AG10803 (cell line): Measurements from ENCODE around the gene GLIS1.

Source experiments
- DNase-seq: peaks from one replicate; pipeline ENCODE4 v3.0.0; 2010; ENCODE audit warnings: low read depth
- H3K4me3 ChIP-seq: 2 replicates; pipeline ENCODE4 v1.5.1; 2011; ENCODE audit warnings: mild to moderate bottlenecking, low read length, control low read depth
- CTCF ChIP-seq: conservative IDR thresholded peaks from 2 replicates; pipeline ENCODE4 v1.5.1; 2011; ENCODE audit warnings: mild to moderate bottlenecking, low read length, control low read depth, inconsistent platforms

Gene GLIS1

GRCh38 chr1:53669621-53670191 is 69.3 kb downstream of the GLIS1 start:
- TF ChIP-seq CTCF = no peak
- H3K4me3 ChIP-seq = no peak overlapping the region
- peak; percentile 58 for DNase-seq

GRCh38 chr1:53666566-53666965 is 72.4 kb downstream of the GLIS1 start:
- H3K4me3 ChIP-seq = no peak overlapping the region
- no peak for TF ChIP-seq CTCF
- no peak for DNase-seq

DNA sequence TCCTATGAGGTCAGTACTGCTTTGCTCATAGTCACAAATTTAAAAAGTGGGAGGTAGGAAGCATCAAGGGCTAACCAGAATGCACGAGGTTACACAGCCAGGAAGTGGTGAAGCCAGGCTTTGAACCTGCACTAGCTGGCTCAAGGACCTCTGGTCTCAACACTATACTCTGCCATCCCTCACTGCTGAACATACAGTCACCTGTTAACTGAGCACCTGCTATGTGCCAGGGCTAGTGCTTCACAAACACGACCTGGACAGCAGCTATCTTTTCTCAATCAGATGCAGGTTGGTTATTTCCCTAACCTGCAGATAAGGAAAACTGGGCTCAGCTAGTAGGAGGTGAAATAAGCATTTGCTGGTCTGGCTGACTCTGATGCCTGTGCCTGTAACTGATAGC is 73.0 kb downstream of the GLIS1 start:
- no peak for TF ChIP-seq CTCF
- no peak for DNase-seq
- H3K4me3 ChIP-seq = no peak overlapping the region

DNA sequence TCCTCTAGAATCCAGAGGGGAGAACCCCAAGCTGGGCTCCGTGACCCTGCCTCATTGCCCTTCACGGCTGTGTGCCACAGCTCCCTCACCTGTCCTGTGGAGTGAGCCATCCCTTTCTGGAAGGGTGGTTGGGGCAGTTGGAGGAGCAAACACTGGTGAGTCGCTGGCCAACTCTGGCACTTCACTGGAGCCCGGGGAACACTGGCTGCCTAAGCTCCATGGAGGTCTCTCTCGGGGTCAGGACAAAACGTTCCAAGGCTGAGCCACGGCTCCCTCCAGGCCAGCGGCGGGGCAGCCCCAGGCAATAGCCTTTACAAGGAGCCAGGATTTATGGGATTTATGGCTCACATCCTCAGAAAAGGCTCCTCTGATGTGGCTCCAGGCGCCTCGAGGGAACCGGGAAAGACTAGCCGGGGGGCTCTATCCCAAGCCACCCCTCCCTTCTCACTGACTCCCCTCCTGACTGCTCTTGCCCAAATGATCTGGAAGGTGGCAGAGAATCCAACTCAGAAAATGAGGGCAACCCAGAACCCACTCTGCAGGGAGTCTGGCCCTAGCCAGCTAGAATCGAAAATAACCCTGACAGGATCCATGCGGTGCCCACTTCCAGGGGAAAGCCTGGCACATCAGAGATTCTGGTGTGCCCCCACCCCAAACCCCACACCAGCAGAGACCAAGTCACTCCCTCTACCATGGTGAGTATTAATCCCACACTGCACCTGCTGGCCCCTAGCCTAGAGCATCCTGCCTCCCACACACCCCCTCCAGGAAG is 75.2 kb downstream of the GLIS1 start:
- no peak for TF ChIP-seq CTCF
- no peak for DNase-seq
- no peak overlapping the region for H3K4me3 ChIP-seq

DNA sequence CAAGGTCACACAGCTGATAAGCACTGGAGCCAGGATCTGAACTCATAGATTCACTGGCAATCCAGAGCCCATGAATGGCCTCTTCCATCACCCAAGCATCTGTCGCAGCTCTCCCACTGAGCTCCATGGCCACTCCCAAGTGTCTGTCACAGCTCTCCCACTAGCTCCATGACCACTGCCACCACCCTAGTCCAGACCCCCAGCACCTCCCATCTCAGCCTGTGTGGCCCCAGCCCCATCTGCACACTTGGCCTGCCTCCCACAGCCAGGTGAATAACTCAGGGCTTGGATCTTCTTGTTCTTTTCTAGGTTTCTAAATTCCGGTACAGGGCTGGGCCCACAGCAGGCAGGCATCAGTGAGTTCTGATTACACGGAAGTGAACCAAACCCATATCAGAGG is 76.0 kb downstream of the GLIS1 start:
- no peak for DNase-seq
- no peak for TF ChIP-seq CTCF
- no peak overlapping the region for H3K4me3 ChIP-seq

DNA sequence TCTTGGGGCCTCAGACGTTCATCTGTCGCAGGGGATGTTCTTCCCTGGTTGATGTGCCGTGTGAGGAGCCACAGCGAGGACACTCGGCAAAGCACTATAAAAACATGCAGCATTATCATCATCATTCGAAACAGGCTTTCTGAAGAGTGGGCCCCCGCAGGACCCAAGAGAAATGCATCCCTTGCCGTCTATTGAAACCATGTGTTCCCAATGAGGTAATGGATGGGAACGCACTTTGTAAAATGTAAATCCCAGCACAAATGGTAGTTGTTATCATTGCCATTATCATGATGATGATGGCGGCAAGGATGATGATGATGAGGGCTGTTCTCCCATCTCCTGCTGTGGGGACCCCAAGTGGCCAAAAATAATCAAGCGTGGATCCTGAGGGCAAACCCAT is 76.8 kb downstream of the GLIS1 start:
- no peak for DNase-seq
- no peak overlapping the region for H3K4me3 ChIP-seq
- no peak for TF ChIP-seq CTCF

- H3K4me3 ChIP-seq = no peak overlapping the region
- TF ChIP-seq CTCF = no peak
- DNase-seq = no peak
Measured at GRCh38 chr1:53661496-53661895, 77.5 kb downstream of the GLIS1 start.
